C4-2B (cell line): ENCODE measurements around the gene KCTD18.

Source experiments
- CTCF ChIP-seq: fragments of 450-650 bp; conservative IDR thresholded peaks from 2 replicates; pipeline ENCODE4 v1.5.1; 2017; ENCODE audit warnings: mild to moderate bottlenecking
- ZFX ChIP-seq: fragments of 450-650 bp; IDR thresholded peaks from 2 replicates; pipeline ENCODE4 v1.6.1; 2017

DNA sequence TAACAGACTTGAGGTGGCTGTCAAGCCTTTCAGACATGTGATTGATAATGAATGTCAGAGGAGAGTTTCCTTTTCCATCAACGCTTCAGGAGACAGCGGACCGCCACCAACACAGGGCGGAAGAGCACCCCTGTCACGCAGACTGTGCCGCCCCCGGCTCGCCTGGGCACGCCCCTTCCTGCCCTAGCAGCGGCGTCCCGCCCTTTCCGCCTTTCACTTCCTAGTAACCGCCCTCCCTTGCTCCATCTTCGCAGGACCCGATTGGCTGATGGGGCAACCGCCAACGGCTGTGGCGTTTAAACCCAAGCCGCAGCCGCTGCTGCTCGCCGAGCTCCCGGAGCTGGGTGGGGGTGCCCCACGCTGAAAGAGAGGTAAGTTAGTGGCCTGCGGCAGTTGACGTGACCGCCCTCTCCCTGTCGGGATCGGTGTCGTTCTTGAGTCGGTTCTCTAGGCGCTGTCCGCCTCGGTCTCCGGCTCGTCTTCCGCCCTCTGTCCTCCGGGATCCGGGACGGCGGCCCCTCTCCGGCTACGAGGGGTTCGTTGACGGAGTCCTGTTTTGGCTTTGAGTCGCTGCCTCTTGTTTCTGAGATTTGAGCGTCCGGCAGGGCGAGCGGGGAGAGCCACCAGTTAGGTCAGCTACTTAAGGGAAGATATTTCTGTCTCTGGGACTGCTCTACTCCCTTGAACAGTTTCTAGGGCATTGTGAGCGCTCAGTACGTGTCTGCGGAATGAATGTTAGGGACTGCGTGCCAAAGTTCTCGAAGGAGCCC, 16.2 kb upstream of the KCTD18 start, which contains the start of gene SGO2:
- TF ChIP-seq CTCF = no peak
- no peak for TF ChIP-seq ZFX
